Mesothelial cell of epicardium (in vitro differentiated cells): ENCODE data around the gene NME8. TPM values are rescaled to one million over a fixed set of nuclear protein-coding genes. Genes with fewer than 3 reads are reported as not detected.

Experiments used
- DNase-seq, 2 experiments: peaks; one replicate each; pipeline ENCODE4 v3.0.0; 2021; ENCODE audit warnings: low spot score in 2 of 2; ENCODE audit not compliant: unreplicated experiment in 2 of 2
- H3K27ac Mint-ChIP-seq: 2 replicates; pipeline ENCODE4 v1.8.0; 2021; ENCODE audit warnings: mixed read lengths
- H3K27me3 Mint-ChIP-seq: 2 replicates; pipeline ENCODE4 v1.8.0; 2021; ENCODE audit warnings: low read depth, mixed read lengths
- H3K36me3 Mint-ChIP-seq: 2 replicates; pipeline ENCODE4 v1.8.0; 2021; ENCODE audit warnings: mixed read lengths
- H3K4me1 Mint-ChIP-seq: 2 replicates; pipeline ENCODE4 v1.8.0; 2021; ENCODE audit warnings: mixed read lengths
- H3K4me3 Mint-ChIP-seq: 2 replicates; pipeline ENCODE4 v1.8.0; 2021; ENCODE audit warnings: mild to moderate bottlenecking, moderate library complexity, mixed read lengths
- H3K9me3 Mint-ChIP-seq: 2 replicates; pipeline ENCODE4 v1.8.0; 2021; ENCODE audit warnings: mixed read lengths
- total RNA-seq: library from RNA; stranded (reverse); gene quantifications from 3 replicates; pipeline ENCODE4 v1.2.1, GENCODE V29; 2021
- TF ChIP-seq, protein P1 (sequence below): fragments of 200-600 bp; sonication (generic); IDR thresholded peaks from one replicate; pipeline ENCODE4 v1.5.0; 2021; ENCODE audit warnings: antibody characterized with exemption; ENCODE audit not compliant: unreplicated experiment

Gene NME8
- total RNA-seq, 1 donor from 2014 or later, result 1.1 TPM

- no peaks in the 10 kb centered on the region for H3K36me3 Mint-ChIP-seq
- no peak overlapping the region for H3K4me3 Mint-ChIP-seq
- TF ChIP-seq, protein P1, sequence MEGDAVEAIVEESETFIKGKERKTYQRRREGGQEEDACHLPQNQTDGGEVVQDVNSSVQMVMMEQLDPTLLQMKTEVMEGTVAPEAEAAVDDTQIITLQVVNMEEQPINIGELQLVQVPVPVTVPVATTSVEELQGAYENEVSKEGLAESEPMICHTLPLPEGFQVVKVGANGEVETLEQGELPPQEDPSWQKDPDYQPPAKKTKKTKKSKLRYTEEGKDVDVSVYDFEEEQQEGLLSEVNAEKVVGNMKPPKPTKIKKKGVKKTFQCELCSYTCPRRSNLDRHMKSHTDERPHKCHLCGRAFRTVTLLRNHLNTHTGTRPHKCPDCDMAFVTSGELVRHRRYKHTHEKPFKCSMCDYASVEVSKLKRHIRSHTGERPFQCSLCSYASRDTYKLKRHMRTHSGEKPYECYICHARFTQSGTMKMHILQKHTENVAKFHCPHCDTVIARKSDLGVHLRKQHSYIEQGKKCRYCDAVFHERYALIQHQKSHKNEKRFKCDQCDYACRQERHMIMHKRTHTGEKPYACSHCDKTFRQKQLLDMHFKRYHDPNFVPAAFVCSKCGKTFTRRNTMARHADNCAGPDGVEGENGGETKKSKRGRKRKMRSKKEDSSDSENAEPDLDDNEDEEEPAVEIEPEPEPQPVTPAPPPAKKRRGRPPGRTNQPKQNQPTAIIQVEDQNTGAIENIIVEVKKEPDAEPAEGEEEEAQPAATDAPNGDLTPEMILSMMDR, result peak; percentile 80
- no peak for DNase-seq
- peaks cover 3% of the 10 kb centered on the region for H3K9me3 Mint-ChIP-seq
- peak overlapping the region; percentile 59 for H3K27ac Mint-ChIP-seq
- peaks cover 29% of the 10 kb centered on the region for H3K4me1 Mint-ChIP-seq
- no peaks in the 10 kb centered on the region for H3K27me3 Mint-ChIP-seq
Observed at GRCh38 chr7:37901236-37901827, 52.9 kb downstream of the NME8 start.

- TF ChIP-seq, protein P1, result no peak
- Mint-ChIP-seq H3K36me3 (no peaks in the 10 kb centered on the region), H3K27me3 (no peaks in the 10 kb centered on the region), H3K4me3 (no peak overlapping the region), H3K4me1 (peaks cover 29% of the 10 kb centered on the region), H3K27ac (peak overlapping the region; percentile 80), H3K9me3 (peaks cover 3% of the 10 kb centered on the region)
- no peak for DNase-seq
Observed at GRCh38 chr7:37901890-37902524, 53.6 kb downstream of the NME8 start.

DNA sequence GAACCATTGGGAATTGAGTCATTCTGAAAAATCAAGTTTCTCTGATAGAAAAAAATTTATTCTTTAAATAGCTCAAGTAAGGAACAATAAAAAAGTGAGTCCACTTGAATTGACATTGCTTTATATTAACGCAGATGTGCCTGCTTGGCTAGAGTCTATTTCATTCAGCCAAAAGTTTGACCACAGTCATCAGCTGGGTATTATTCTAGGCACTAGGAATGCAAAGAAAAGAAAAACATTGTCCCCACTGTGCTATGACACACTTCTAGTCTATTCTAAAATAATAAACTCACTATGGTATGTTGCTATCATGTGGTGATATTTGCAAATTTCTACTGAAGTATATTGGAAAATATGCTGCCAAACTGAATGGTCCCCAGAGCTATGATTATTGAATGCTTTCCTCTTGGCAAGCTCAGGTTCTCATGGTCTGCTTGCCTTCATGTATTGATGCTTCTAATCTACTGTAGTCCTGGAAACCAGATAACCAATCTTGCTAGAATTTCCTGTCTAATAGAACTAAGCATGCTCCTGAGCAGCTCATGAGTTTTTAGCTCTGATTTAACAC lies 59.9 kb downstream of the NME8 start:
- no peak for DNase-seq
- Mint-ChIP-seq H3K36me3 (no peaks in the 10 kb centered on the region), H3K27me3 (no peaks in the 10 kb centered on the region), H3K4me3 (no peak overlapping the region), H3K27ac (no peak overlapping the region), H3K4me1 (peaks cover 15% of the 10 kb centered on the region), H3K9me3 (no peaks in the 10 kb centered on the region)
- TF ChIP-seq, protein P1, result no peak

GRCh38 chr7:37912756-37913155 lies 64.4 kb downstream of the NME8 start:
- Mint-ChIP-seq H3K27me3 (peaks cover 29% of the 10 kb centered on the region), H3K9me3 (no peaks in the 10 kb centered on the region), H3K36me3 (no peaks in the 10 kb centered on the region), H3K4me3 (no peak overlapping the region), H3K27ac (no peak overlapping the region), H3K4me1 (peaks cover 46% of the 10 kb centered on the region)
- DNase-seq, result no peak
- TF ChIP-seq, protein P1, result no peak

DNA sequence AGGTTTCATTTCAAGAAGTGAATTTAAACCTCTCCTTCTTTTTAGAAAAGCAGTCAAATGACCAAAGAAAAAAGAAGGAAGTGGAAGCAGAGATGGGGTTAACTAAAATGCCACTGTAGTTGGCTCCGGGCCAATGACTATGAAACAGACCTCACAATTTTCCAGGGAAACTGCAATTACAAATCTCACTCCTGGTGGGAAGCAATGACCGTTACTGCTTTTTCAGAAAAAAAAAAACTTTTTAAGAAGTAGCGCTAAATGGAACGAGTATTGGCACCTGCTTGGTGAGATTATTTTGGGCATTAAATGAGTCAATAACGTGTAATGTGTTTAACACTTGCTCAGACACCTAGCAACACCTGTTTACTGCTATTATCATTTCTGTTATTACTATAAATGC lies 67.0 kb downstream of the NME8 start:
- Mint-ChIP-seq H3K27me3 (peaks cover 55% of the 10 kb centered on the region), H3K36me3 (no peaks in the 10 kb centered on the region), H3K4me3 (peak overlapping the region; percentile 73), H3K4me1 (peaks cover 46% of the 10 kb centered on the region), H3K27ac (peak overlapping the region; percentile 31), H3K9me3 (no peaks in the 10 kb centered on the region)
- TF ChIP-seq, protein P1, result no peak
- DNase-seq, result no peak
